Mesenchymal stem cell (in vitro differentiated cells and primary cell): Measurements from ENCODE around the gene FLRT2.
A peak's percentile ranks its signal among the peaks of the same experiment; 100 is the strongest.

Experiments
- DNase-seq: peaks from one replicate; pipeline ENCODE4 v3.0.0-alpha.2; 2013
- H2AFZ ChIP-seq: one replicate; pipeline ENCODE4 v1.6.1; 2013; ENCODE audit warnings: low read depth, mild to moderate bottlenecking, control low read depth, inconsistent platforms, low read length, moderate library complexity
- H2AK5ac ChIP-seq: 2 replicates; pipeline ENCODE4 v1.6.1; 2013; ENCODE audit warnings: low read length, moderate library complexity, mild to moderate bottlenecking, inconsistent platforms; ENCODE audit not compliant: severe bottlenecking
- H2BK120ac ChIP-seq: one replicate; pipeline ENCODE4 v1.6.1; 2013; ENCODE audit warnings: low read depth, mild to moderate bottlenecking, inconsistent platforms, low read length, moderate library complexity
- H2BK12ac ChIP-seq, 2 experiments: one replicate each; pipeline ENCODE4 v1.6.1; 2013; ENCODE audit warnings: inconsistent platforms in 2 of 2, low read length in 2 of 2, mild to moderate bottlenecking in 2 of 2, moderate library complexity in 2 of 2, control low read depth in 1 of 2
- H2BK15ac ChIP-seq: one replicate; pipeline ENCODE4 v1.6.1; 2013; ENCODE audit warnings: mild to moderate bottlenecking, low read depth, inconsistent platforms; ENCODE audit not compliant: poor library complexity, severe bottlenecking
- H2BK5ac ChIP-seq: 2 replicates; pipeline ENCODE4 v1.6.1; 2013; ENCODE audit warnings: low read depth, mild to moderate bottlenecking, low read length, control low read depth, inconsistent platforms; ENCODE audit not compliant: poor library complexity, severe bottlenecking
- H3K14ac ChIP-seq, 2 experiments: one replicate each; pipeline ENCODE4 v1.6.1; 2013; ENCODE audit warnings: inconsistent platforms in 2 of 2, low read length in 2 of 2, control low read depth in 1 of 2, mild to moderate bottlenecking in 1 of 2, moderate library complexity in 1 of 2
- H3K18ac ChIP-seq, 2 experiments: one replicate each; pipeline ENCODE4 v1.6.1; 2013; ENCODE audit warnings: inconsistent platforms in 2 of 2, low read length in 2 of 2, control low read depth in 1 of 2, low read depth in 1 of 2, mild to moderate bottlenecking in 1 of 2
- H3K23ac ChIP-seq, 2 experiments: one replicate each; pipeline ENCODE4 v1.6.1; 2013; ENCODE audit warnings: inconsistent platforms in 2 of 2, low read length in 2 of 2, mild to moderate bottlenecking in 2 of 2, moderate library complexity in 2 of 2, control low read depth in 1 of 2
- H3K27ac ChIP-seq: 2 replicates; pipeline ENCODE4 v1.5.1; 2013; ENCODE audit warnings: mild to moderate bottlenecking, moderate library complexity, low read length, control low read depth, inconsistent platforms; ENCODE audit not compliant: poor library complexity, severe bottlenecking
- H3K27me3 ChIP-seq, 2 experiments: 2 replicates each; pipeline versions ENCODE4 v1.6.1 to v1.7.0; 2013; ENCODE audit warnings: low read length in 2 of 2, mild to moderate bottlenecking in 2 of 2, moderate library complexity in 2 of 2, control low read depth in 1 of 2, inconsistent platforms in 1 of 2; ENCODE audit not compliant: control insufficient read depth in 1 of 2, insufficient read depth in 1 of 2
- H3K36me3 ChIP-seq, 2 experiments: 2 replicates each; pipeline versions ENCODE4 v1.6.1 to v1.7.0; 2013; ENCODE audit warnings: low read length in 2 of 2, control low read depth in 1 of 2, inconsistent platforms in 1 of 2, low read depth in 1 of 2, mild to moderate bottlenecking in 1 of 2; ENCODE audit not compliant: insufficient read depth in 2 of 2, control insufficient read depth in 1 of 2
- H3K4ac ChIP-seq, 2 experiments: one replicate each; pipeline ENCODE4 v1.6.1; 2013; ENCODE audit warnings: inconsistent platforms in 2 of 2, low read length in 2 of 2, mild to moderate bottlenecking in 2 of 2, moderate library complexity in 2 of 2, control low read depth in 1 of 2, low read depth in 1 of 2
- H3K4me1 ChIP-seq: 2 replicates; pipeline ENCODE4 v1.6.1; 2013; ENCODE audit warnings: low read depth, low read length, control low read depth; ENCODE audit not compliant: control insufficient read depth, insufficient read depth
- H3K4me2 ChIP-seq: 2 replicates; pipeline ENCODE4 v1.6.1; 2013; ENCODE audit warnings: low read length, mild to moderate bottlenecking, inconsistent platforms; ENCODE audit not compliant: poor library complexity, severe bottlenecking
- H3K4me3 ChIP-seq, 2 experiments: 2 replicates each; pipeline versions ENCODE4 v1.5.1 to v1.7.0; 2013; ENCODE audit warnings: low read length in 2 of 2, mild to moderate bottlenecking in 2 of 2, control low read depth in 1 of 2, low read depth in 1 of 2; ENCODE audit not compliant: insufficient read depth in 1 of 2
- H3K79me1 ChIP-seq: replicated peaks from 2 replicates; pipeline ENCODE4 v1.6.1; 2013; ENCODE audit warnings: mild to moderate bottlenecking, control low read depth, low read length, inconsistent platforms; ENCODE audit not compliant: poor library complexity, severe bottlenecking
- H3K9ac ChIP-seq: 2 replicates; pipeline ENCODE4 v1.7.0; 2013; ENCODE audit warnings: mild to moderate bottlenecking, low read length, moderate library complexity
- H3K9me3 ChIP-seq: 2 replicates; pipeline ENCODE4 v1.7.0; 2013; ENCODE audit warnings: mild to moderate bottlenecking, low read length; ENCODE audit not compliant: control insufficient read depth
- H4K8ac ChIP-seq: one replicate; pipeline ENCODE4 v1.6.1; 2013; ENCODE audit warnings: inconsistent platforms, mild to moderate bottlenecking, low read length, moderate library complexity
- H4K91ac ChIP-seq: one replicate; pipeline ENCODE4 v1.6.1; 2013; ENCODE audit warnings: mild to moderate bottlenecking, low read length, inconsistent platforms
- WGBS: methylation state at CpG from one replicate; pipeline ENCODE4 v1.1.7; 2013; ENCODE audit warnings: mixed read lengths; 5-methylcytosine and 5-hydroxymethylcytosine counted together

Gene FLRT2

DNA sequence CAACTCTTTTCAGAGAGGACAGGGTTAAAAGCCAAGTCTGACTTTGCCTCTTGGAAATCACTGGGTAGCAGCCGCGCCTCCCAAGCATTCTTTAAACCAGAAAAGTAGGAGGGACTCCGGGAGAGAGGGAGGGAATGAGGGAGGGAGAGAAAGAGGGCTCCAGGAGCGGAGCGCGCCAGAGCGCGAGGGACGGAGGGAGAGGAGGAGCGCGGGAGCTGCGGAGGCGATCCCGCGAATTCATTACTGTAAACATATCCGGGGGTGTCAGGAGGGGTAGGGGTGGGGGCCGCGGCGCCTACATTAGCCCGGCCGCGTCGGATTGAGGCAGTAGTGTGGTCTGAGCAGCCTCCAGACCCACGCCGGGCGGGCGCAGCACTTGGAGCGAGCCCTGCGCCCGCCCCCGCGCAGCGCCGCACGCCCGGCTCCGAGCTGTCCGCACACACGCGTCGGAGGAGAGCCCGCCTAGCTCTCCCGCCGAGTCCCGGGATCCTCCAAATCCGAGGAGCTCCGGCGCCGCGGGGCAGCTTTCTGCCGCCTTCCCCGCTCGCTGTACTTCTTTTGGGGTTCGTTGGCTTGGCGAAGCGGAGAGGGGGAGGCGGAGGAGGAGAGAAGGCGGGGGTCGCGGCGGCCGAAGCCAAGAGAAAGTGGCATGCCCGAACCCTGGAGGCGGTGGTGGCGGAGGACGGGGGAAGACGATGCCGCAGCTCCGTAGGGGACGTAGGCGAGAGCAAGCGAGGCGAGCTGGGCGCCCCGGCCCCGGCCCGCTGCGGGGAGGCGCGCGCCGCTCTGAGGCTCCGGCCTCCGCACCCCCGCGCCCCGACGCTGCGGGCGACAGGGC, 3.3 kb downstream of the FLRT2 start:
- H3K4me1 ChIP-seq, result peaks cover 9% of the 10 kb centered on the region
- H3K9ac ChIP-seq, result peak overlapping the region; percentile 98
- peak overlapping the region; percentile 79 to 83 for H3K23ac ChIP-seq
- peak overlapping the region; percentile 11 for H4K91ac ChIP-seq
- no peaks in the 10 kb centered on the region for H3K9me3 ChIP-seq
- H4K8ac ChIP-seq, result peak overlapping the region; percentile 70
- H2BK15ac ChIP-seq, result peak overlapping the region; percentile 95
- peak overlapping the region; percentile 95 to 98 for H3K4me3 ChIP-seq
- H3K79me1 ChIP-seq, result peaks cover 11% of the 10 kb centered on the region
- H3K18ac ChIP-seq, result peak overlapping the region; percentile 69 to 99
- no peaks in the 10 kb centered on the region for H3K27me3 ChIP-seq
- H2AK5ac ChIP-seq, result no peak overlapping the region
- H2AFZ ChIP-seq, result peak overlapping the region; percentile 77
- DNase-seq, result peak; percentile 89
- peak overlapping the region; percentile 96 for H3K4me2 ChIP-seq
- peak overlapping the region; percentile 42 for H2BK120ac ChIP-seq
- peaks cover 0 to 3% of the 10 kb centered on the region in 2 experiments for H3K36me3 ChIP-seq
- peak overlapping the region in 1 of 2 experiments; percentile 98 for H3K14ac ChIP-seq
- H3K4ac ChIP-seq, result peak overlapping the region; percentile 57 to 73
- 0% methylated on average over 48 of the region's 90 CpGs for WGBS
- H2BK5ac ChIP-seq, result no peak overlapping the region
- H2BK12ac ChIP-seq, result peak overlapping the region in 1 of 2 experiments; percentile 96
- peak overlapping the region; percentile 47 for H3K27ac ChIP-seq

DNA sequence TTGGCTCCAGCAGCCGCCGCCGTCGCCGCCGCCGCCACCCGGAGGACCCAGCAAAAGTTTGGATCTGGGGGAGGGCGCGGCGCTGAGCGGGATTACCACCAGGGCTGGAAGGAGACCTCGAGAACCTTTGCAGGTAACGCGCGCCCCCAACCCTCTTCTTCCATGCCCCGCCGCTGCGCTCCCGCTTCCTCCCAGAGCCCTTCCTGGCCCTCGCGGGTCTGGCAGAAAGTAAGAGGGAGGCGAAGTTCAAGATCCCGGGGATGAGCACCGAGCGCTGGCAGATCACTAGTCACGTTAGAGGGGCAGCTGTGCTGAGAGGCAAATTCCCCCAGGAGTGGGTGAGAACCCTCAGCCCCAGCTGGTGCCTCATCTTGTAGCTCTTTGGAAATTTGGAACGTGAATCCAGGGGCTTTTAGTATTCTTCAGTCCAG, 3.9 kb downstream of the FLRT2 start:
- Histone ChIP-seq H2AFZ (no peak overlapping the region), H3K4me3 (peak overlapping the region; percentile 95 to 98), H3K18ac (peak overlapping the region; percentile 69 to 99), H3K4me1 (peaks cover 9% of the 10 kb centered on the region), H3K23ac (peak overlapping the region; percentile 64 to 79), H2BK120ac (peak overlapping the region; percentile 42), H2AK5ac (no peak overlapping the region), H3K14ac (peak overlapping the region in 1 of 2 experiments; percentile 98), H3K27ac (no peak overlapping the region), H3K9ac (peak overlapping the region; percentile 98), H2BK15ac (peak overlapping the region; percentile 95), H3K36me3 (peaks cover 0 to 3% of the 10 kb centered on the region in 2 experiments), H2BK5ac (no peak overlapping the region), H2BK12ac (peak overlapping the region in 1 of 2 experiments; percentile 96), H3K79me1 (peaks cover 12% of the 10 kb centered on the region), H3K9me3 (no peaks in the 10 kb centered on the region), H3K4me2 (peak overlapping the region; percentile 96), H3K27me3 (no peaks in the 10 kb centered on the region), H3K4ac (peak overlapping the region in 1 of 2 experiments; percentile 57), H4K91ac (no peak overlapping the region), H4K8ac (peak overlapping the region; percentile 69)
- DNase-seq, result peak; percentile 46
- 0% methylated on average over 25 of the region's 28 CpGs for WGBS

GRCh38 chr14:85534458-85535293, 4.7 kb downstream of the FLRT2 start:
- no peak overlapping the region for H2AFZ ChIP-seq
- peak overlapping the region in 1 of 2 experiments; percentile 96 for H3K14ac ChIP-seq
- no peak overlapping the region for H3K4ac ChIP-seq
- H3K4me1 ChIP-seq, result peaks cover 9% of the 10 kb centered on the region
- H4K8ac ChIP-seq, result no peak overlapping the region
- H3K4me3 ChIP-seq, result peak overlapping the region; percentile 33 to 98
- DNase-seq, result peak; percentile 47
- peaks cover 0 to 3% of the 10 kb centered on the region in 2 experiments for H3K36me3 ChIP-seq
- H2BK12ac ChIP-seq, result peak overlapping the region in 1 of 2 experiments; percentile 73
- H2AK5ac ChIP-seq, result no peak overlapping the region
- H3K79me1 ChIP-seq, result peaks cover 12% of the 10 kb centered on the region
- H4K91ac ChIP-seq, result no peak overlapping the region
- H3K9ac ChIP-seq, result peak overlapping the region; percentile 98
- H2BK15ac ChIP-seq, result no peak overlapping the region
- no peak overlapping the region for H2BK120ac ChIP-seq
- H2BK5ac ChIP-seq, result no peak overlapping the region
- H3K23ac ChIP-seq, result no peak overlapping the region
- H3K18ac ChIP-seq, result peak overlapping the region in 1 of 2 experiments; percentile 55
- 3% methylated on average over 24 of the region's 28 CpGs for WGBS
- H3K27ac ChIP-seq, result no peak overlapping the region
- H3K9me3 ChIP-seq, result no peaks in the 10 kb centered on the region
- peak overlapping the region; percentile 96 for H3K4me2 ChIP-seq
- H3K27me3 ChIP-seq, result no peaks in the 10 kb centered on the region
